ENCODE measurements around the gene CARD11. TPM values are rescaled to one million over a fixed set of nuclear protein-coding genes. Genes with fewer than 3 reads are reported as not detected.
A peak's percentile ranks its signal among the peaks of the same experiment; 100 is the strongest.
"Not testable (repeated sequence)": the region's sequence is repeated elsewhere in the genome, so short reads cannot be mapped to it uniquely, and the experiment has no call there.

The CARD11 gene
- total RNA-seq, 1 donor, result not detected

DNA sequence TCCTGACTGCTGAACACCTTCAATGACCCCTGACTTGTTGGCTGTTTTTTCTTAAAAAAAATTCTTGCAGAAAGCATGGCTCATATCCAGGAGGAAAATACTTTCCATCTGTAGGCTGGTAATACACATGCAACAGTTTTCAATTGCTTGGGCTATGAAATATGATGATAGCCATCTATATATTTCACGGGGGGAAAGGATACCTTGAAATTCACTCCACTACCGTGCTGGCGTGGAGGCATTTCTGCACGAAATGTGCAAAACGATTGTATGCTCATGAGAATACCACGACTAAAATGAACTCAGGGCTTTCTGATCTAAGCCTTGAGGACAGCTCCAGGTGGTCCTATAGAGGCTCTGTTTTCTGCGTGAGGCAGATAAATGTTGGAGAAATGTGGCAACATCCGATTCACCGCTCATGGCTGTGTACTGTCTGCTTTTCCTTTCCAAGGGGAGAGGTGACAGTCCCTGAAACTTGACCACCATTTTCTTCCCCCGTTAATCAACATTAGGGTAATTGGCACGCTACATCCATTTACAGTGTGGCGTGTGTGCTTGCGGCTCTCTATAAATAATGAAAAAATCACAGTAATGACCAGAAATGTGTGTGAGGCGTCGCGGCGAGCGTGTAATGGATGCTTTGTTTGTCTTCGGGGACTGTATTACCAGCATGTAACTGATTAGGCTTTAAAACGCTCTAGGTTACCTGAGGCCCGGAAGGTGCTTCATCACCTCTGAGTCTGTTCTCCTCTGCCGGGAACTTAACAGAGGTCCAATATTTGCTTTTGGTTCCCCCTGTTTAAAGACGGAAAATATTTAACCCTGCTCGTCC is 12.8 kb upstream of the CARD11 start:
- TF ChIP-seq, protein P1, sequence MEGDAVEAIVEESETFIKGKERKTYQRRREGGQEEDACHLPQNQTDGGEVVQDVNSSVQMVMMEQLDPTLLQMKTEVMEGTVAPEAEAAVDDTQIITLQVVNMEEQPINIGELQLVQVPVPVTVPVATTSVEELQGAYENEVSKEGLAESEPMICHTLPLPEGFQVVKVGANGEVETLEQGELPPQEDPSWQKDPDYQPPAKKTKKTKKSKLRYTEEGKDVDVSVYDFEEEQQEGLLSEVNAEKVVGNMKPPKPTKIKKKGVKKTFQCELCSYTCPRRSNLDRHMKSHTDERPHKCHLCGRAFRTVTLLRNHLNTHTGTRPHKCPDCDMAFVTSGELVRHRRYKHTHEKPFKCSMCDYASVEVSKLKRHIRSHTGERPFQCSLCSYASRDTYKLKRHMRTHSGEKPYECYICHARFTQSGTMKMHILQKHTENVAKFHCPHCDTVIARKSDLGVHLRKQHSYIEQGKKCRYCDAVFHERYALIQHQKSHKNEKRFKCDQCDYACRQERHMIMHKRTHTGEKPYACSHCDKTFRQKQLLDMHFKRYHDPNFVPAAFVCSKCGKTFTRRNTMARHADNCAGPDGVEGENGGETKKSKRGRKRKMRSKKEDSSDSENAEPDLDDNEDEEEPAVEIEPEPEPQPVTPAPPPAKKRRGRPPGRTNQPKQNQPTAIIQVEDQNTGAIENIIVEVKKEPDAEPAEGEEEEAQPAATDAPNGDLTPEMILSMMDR (IDR thresholded peaks at IDR 0.05; ENCODE audit: insufficient read depth, low read depth, low read length), result no peak
- no peak for DNase-seq (ENCODE audit: low read depth)
- no peak overlapping the region for H3K4me3 ChIP-seq (ENCODE audit: low read depth, low read length)

DNA sequence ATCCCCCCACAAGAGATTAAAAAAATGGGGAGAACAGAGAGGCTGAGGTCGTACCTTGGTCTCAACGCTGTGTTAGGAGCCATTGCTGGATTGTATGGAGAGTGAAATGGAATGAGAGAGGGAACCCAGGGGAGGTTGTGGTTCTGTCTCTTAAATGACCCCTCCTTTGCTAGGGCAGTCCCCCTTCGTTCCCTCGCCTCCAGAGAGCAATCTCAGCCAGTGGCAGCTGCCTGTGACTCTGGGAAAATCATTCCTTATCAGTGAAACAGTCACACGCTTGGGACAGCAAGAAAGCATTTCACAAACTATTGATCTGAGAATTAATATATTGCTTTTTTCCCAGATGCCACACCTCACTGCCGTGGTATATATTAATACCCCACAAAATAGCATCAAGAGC is 12.0 kb upstream of the CARD11 start:
- TF ChIP-seq, protein P1 (IDR thresholded peaks at IDR 0.05; ENCODE audit: insufficient read depth, low read depth, low read length), result no peak
- no peak for DNase-seq (ENCODE audit: low read depth)
- no peak overlapping the region for H3K4me3 ChIP-seq (ENCODE audit: low read depth, low read length)

DNA sequence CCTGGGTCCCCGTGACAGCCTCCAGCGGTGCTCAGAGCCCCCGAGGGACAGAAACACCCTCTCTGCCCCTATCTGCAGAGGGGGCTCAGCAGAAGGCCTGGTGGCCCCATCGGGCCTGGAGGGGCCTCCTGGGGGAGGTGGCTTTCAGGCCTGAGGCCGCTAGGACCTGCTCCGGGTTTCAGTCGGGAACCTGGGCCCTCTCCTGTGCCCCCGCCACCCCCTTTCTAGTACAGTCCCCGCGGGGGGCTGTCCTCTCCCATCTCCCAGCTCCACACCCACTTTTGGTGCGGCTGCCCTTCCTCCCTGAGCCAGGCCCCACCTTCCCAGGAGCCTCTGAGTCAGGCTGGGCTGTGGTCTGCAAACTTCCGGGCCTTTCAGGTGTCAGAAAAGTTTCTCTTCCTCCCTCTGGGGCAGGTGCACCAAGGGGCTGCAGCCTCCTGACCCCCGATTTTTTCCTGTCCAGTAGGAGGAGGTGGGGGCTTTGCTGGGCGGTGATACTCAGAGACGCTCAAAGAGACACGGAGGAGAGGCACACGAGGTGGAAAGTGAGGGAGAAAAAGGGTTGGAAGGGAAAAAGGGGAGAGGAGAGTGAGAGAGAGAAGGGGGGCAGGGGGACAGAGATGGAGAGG is 692 bp downstream of the CARD11 start:
- no peak for DNase-seq (ENCODE audit: low read depth)
- TF ChIP-seq, protein P1 (IDR thresholded peaks at IDR 0.05; ENCODE audit: insufficient read depth, low read depth, low read length), result no peak
- peak overlapping the region; percentile 21 for H3K4me3 ChIP-seq (ENCODE audit: low read depth, low read length)

DNA sequence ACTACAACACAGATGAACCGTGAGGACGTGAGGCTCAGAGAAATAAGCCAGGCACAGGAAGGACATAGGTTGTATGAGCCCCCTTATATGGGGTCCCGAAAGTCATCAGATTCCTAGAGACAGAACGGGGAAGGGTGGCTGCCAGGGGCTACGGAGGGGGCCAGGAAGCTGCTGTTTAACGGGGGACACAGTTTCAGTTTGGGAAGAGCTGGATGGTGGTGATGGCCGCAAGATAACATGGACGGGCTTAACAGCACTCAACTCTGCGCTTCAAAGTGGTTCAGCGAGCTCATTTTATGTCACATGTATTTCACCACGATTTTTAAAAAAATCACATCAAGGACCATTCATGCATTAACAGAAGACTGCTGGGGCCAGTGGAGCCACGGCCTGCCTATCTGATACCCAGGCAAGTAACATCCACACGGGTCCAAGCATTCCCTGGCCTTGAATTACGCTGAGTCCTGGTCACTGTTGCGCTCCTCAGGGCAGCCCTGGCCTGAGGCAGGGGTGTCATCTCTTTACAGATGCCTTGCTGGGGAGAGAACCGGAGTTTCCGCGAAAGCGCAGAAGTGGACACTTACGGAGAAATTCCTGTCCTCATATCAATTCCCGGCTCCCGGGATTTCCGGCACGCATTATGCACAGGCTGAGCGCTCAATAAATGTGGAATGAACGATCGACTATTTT is 1.5 kb downstream of the CARD11 start:
- TF ChIP-seq, protein P1 (IDR thresholded peaks at IDR 0.05; ENCODE audit: insufficient read depth, low read depth, low read length), result no peak
- no peak overlapping the region for H3K4me3 ChIP-seq (ENCODE audit: low read depth, low read length)
- DNase-seq (ENCODE audit: low read depth), result no peak

DNA sequence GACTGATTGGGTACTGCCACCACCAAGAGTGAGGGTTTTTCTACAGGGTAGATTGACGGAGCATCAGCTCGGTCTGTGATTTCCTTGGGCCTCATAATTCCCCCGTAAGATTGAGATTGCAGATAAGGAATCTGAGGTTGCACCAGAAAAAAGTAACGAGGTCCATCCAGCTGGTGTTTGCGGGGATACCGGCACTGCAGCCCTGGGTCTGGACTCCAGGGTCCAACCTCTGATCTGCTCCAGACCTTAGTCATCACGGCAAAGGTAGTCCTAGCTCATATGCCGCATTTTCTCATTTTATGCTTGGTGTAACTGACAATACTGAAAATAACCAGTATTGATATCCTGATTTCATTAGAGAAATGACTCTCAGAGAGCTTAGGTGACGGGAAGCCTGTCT is 3.9 kb downstream of the CARD11 start:
- DNase-seq (ENCODE audit: low read depth), result no peak
- TF ChIP-seq, protein P1 (IDR thresholded peaks at IDR 0.05; ENCODE audit: insufficient read depth, low read depth, low read length), result no peak
- no peak overlapping the region for H3K4me3 ChIP-seq (ENCODE audit: low read depth, low read length)

DNA sequence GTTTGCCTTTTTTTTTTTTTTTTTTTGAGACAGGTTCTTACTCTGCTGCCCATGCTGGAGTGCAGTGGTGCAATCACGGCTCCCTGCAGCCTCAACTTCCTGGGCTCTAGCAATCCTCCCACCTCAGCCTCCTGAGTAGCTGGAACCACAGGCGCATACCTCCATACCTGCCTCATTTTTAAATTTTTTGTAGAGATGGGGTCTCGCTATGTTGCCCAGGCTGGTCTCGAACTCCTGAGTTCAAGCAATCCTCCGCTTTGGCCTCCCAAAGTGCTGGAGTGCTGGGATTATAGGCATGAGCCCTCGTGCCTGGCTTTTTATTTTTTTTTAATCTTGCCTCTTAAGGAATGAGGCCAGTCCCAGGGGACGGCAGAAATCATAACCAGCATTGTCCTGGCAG is 5.7 kb downstream of the CARD11 start:
- not testable (repeated sequence) for DNase-seq (ENCODE audit: low read depth); H3K4me3 ChIP-seq (ENCODE audit: low read depth, low read length)

DNA sequence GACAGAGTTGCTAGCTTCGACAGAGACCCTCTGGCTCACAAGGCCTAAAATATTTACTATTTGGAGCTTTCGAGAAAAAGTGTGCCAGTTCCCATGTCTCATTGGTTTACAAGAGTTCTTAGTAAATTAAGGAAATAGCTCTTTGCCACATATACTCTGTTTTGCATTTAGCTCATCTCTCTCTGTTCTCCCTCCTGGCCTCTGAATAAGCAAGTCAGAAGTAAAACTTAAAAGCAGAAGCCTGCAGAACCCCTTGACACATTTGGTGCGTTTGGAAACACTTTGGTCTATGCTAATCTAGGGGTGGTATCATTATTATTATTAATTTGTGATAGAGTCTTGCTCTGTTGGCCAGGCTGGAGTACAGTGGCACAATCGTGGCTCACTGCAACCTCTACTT is 6.4 kb downstream of the CARD11 start:
- DNase-seq (ENCODE audit: low read depth), result no peak
- no peak overlapping the region for H3K4me3 ChIP-seq (ENCODE audit: low read depth, low read length)
- TF ChIP-seq, protein P1 (IDR thresholded peaks at IDR 0.05; ENCODE audit: insufficient read depth, low read depth, low read length), result no peak
